Heart left ventricle (tissue), 13 donors: Measurements from ENCODE around the gene GPN3.

Experiments used
- POLR2A ChIP-seq, 2 donors: fragments of 450-650 bp; IDR thresholded peaks; one replicate each; pipeline ENCODE4 v1.6.1; 2017; ENCODE audit warnings: antibody characterized with exemption in 2 of 2, mild to moderate bottlenecking in 2 of 2, moderate library complexity in 2 of 2
- TF ChIP-seq, protein P1 (sequence below), 12 donors: fragments of 200-600 bp; sonication (generic) in 4 of 12; IDR thresholded peaks; one replicate each; pipeline versions ENCODE4 v1.5.0 to v1.8.0; 2018 to 2022; ENCODE audit warnings: antibody characterized with exemption in 12 of 12, mild to moderate bottlenecking in 5 of 12
- donor health status: ischemic (EF 13 %, LVEDD 7.1; RV severe dilation, severe dysfunction).
- donor health status: DM: no; HTN: yes; CAD: no.
- donor health status: DM: no; HTN: no; CAD: no.
- donor health status: ischemic (EF 25% LVEDD 6.9; RV normal size, moderate dysfunction).
- donor health status: ischemic (EF 25% LVEDD 5.7; RV mildly dilated, moderate dysfunction).
- donor health status: ischemic (EF 35%, LVEDD 5.7; RV mildly dilated, moderate dysfunction).
- donor health status: nonischemic (EF 11% LVEDD 7.7; RV severe dilation, severe dysfunction).
- donor health status: DM: yes; HTN: yes; CAD: no.
- donor health status: PGD.
- donor health status: ischemic (EF 29% LVEDD 5.4; RV normal size, mild dysfunction).
- donor health status: nonischemic (EF 23%, LVEDD 6.1; RV moderate dilation, normal function).

DNA sequence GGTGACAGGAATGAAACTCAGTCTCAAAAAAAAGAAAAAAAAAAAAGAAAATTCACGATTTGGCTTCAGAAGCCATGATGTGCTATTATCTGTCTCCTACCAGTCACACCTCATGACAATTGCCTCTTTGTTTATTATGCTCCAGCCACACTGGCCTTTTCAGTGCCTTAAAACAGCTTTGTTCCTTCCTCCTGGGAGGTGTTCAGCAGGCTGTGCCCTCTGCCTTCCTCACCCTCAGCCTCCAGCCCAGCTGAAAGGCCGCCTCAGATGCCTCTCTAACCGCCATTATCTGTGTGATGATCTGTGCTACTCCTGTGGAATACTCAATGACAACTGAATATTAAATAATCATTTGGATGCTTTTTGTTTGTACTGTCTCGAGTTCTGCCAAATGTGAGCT lies 9.3 kb downstream of the GPN3 start:
- TF ChIP-seq, protein P1, sequence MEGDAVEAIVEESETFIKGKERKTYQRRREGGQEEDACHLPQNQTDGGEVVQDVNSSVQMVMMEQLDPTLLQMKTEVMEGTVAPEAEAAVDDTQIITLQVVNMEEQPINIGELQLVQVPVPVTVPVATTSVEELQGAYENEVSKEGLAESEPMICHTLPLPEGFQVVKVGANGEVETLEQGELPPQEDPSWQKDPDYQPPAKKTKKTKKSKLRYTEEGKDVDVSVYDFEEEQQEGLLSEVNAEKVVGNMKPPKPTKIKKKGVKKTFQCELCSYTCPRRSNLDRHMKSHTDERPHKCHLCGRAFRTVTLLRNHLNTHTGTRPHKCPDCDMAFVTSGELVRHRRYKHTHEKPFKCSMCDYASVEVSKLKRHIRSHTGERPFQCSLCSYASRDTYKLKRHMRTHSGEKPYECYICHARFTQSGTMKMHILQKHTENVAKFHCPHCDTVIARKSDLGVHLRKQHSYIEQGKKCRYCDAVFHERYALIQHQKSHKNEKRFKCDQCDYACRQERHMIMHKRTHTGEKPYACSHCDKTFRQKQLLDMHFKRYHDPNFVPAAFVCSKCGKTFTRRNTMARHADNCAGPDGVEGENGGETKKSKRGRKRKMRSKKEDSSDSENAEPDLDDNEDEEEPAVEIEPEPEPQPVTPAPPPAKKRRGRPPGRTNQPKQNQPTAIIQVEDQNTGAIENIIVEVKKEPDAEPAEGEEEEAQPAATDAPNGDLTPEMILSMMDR (IDR thresholded peaks at IDR 0.05): no peak
- no peak for TF ChIP-seq POLR2A (IDR thresholded peaks at IDR 0.05)
